Measurements from ENCODE around the gene C1QL4.
"Not testable (repeated sequence)": the region's sequence is repeated elsewhere in the genome, so short reads cannot be mapped to it uniquely, and the experiment has no call there.

The C1QL4 gene

GRCh38 chr12:49334681-49335080, 2.3 kb downstream of the C1QL4 start:
- in situ Hi-C loops (cut with MboI; ENCODE audit: low sequenced_read_pairs, unreplicated experiment): loop anchor here (5.0 kb wide), 1 partner anchor 47 kb away; no protein-coding TSS in a partner anchor
- peak; percentile 24 for DNase-seq (ENCODE audit: low spot score)
- TF ChIP-seq, protein P1, sequence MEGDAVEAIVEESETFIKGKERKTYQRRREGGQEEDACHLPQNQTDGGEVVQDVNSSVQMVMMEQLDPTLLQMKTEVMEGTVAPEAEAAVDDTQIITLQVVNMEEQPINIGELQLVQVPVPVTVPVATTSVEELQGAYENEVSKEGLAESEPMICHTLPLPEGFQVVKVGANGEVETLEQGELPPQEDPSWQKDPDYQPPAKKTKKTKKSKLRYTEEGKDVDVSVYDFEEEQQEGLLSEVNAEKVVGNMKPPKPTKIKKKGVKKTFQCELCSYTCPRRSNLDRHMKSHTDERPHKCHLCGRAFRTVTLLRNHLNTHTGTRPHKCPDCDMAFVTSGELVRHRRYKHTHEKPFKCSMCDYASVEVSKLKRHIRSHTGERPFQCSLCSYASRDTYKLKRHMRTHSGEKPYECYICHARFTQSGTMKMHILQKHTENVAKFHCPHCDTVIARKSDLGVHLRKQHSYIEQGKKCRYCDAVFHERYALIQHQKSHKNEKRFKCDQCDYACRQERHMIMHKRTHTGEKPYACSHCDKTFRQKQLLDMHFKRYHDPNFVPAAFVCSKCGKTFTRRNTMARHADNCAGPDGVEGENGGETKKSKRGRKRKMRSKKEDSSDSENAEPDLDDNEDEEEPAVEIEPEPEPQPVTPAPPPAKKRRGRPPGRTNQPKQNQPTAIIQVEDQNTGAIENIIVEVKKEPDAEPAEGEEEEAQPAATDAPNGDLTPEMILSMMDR (IDR thresholded peaks at IDR 0.05; ENCODE audit: borderline replicate concordance, control extremely low read depth, extremely low read depth, insufficient read depth, missing control alignments): no peak

DNA sequence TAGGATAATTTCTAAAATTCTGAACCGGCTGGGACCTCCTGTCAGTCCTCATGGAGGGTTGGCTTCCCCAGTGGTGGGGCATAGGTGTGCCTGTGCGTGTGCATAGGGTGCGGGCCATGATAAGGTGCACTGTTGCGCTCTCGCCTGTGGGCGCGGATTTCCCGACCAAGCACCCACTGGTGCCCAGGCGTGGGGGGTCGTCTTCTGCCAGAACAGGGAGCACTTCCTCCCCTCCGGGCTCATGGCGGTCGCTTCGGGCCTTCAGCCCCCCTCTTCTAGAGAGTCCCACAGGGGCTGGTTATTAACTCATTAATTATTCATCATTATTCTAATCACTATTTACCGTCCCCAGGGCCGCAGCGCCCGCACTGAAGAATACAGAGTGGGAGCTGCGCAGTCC, 2.8 kb downstream of the C1QL4 start:
- in situ Hi-C loops (cut with MboI; ENCODE audit: low sequenced_read_pairs, unreplicated experiment): no loop called here
- no peak for DNase-seq (ENCODE audit: low spot score)
- TF ChIP-seq, protein P1 (IDR thresholded peaks at IDR 0.05; ENCODE audit: borderline replicate concordance, control extremely low read depth, extremely low read depth, insufficient read depth, missing control alignments): no peak

DNA sequence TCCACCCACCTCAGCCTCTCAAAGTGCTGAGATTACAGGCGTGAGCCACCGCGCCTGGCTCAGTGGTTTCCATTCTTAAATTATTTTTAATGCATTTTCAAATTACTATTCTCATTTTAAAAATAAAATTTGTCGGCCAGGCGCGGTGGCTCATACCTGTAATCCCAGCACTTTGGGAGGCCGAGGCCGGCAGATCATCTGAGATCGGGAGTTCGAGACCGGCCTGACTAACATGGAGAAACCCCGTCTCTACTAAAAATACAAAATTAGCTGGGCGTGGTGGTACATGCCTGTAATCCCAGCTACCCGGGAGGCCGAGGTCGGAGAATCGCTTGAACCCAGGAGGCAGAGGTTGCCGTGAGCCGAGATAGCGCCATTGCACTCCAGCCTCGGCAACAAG, 3.2 kb downstream of the C1QL4 start:
- in situ Hi-C loops (cut with MboI; ENCODE audit: low sequenced_read_pairs, unreplicated experiment); DNase-seq (ENCODE audit: low spot score): not testable (repeated sequence)

DNA sequence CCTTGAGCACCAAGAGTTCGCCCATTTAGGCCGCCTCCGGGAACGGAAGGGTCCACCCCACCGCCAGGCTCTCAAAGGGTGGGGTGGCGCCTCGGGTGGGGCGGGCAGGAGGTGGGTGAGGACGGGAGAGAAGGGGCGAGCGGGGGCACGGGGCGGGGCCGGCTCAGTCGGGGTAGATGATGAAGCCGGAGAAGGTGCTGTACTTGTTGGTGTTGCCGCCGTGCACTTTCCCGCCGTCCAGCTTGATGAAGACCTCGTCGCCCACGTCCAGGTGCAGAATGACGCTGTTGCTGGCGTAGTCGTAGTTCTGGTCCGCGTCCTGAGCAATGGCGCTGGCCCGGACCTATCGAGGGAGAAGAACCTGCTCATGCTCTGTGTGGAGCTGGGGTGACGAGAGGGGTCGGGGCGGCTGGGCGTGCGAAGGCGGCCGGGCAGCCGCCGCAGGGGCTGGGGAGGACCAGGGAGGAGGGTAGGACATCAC, 4.1 kb downstream of the C1QL4 start:
- in situ Hi-C loops (cut with MboI; ENCODE audit: low sequenced_read_pairs, unreplicated experiment): no loop called here
- TF ChIP-seq, protein P1 (IDR thresholded peaks at IDR 0.05; ENCODE audit: borderline replicate concordance, control extremely low read depth, extremely low read depth, insufficient read depth, missing control alignments): no peak
- no peak for DNase-seq (ENCODE audit: low spot score)

GRCh38 chr12:49332441-49332861, 4.5 kb downstream of the C1QL4 start:
- in situ Hi-C loops (cut with MboI; ENCODE audit: low sequenced_read_pairs, unreplicated experiment): no loop called here
- no peak for DNase-seq (ENCODE audit: low spot score)
- TF ChIP-seq, protein P1 (IDR thresholded peaks at IDR 0.05; ENCODE audit: borderline replicate concordance, control extremely low read depth, extremely low read depth, insufficient read depth, missing control alignments): no peak

GRCh38 chr12:49331380-49332222, 5.4 kb downstream of the C1QL4 start:
- peak; percentile 66 for DNase-seq (ENCODE audit: low spot score)
- TF ChIP-seq, protein P1 (IDR thresholded peaks at IDR 0.05; ENCODE audit: borderline replicate concordance, control extremely low read depth, extremely low read depth, insufficient read depth, missing control alignments): peak; percentile 66
- in situ Hi-C loops (cut with MboI; ENCODE audit: low sequenced_read_pairs, unreplicated experiment): no loop called here

All from GM13976 (cell line).